Endothelial cell (in vitro differentiated cells): ENCODE results near the gene ASPHD2. TPM values are rescaled to one million over a fixed set of nuclear protein-coding genes. Genes with fewer than 3 reads are reported as not detected.

Experiments used
- DNase-seq: peaks from one replicate; pipeline ENCODE4 v3.0.0; 2021; ENCODE audit warnings: low spot score
- H3K27ac Mint-ChIP-seq: one replicate; pipeline ENCODE4 v1.8.0; 2021; ENCODE audit warnings: mixed read lengths, inconsistent platforms; ENCODE audit not compliant: unreplicated experiment
- H3K27me3 Mint-ChIP-seq: one replicate; pipeline ENCODE4 v1.8.0; 2021; ENCODE audit warnings: mild to moderate bottlenecking, moderate library complexity, mixed read lengths, inconsistent platforms; ENCODE audit not compliant: unreplicated experiment
- H3K36me3 Mint-ChIP-seq: one replicate; pipeline ENCODE4 v1.8.0; 2021; ENCODE audit warnings: mild to moderate bottlenecking, low read depth, mixed read lengths, inconsistent platforms; ENCODE audit not compliant: unreplicated experiment
- H3K4me1 Mint-ChIP-seq: one replicate; pipeline ENCODE4 v1.8.0; 2021; ENCODE audit warnings: mild to moderate bottlenecking, mixed read lengths, inconsistent platforms; ENCODE audit not compliant: unreplicated experiment
- H3K4me3 Mint-ChIP-seq: one replicate; pipeline ENCODE4 v1.8.0; 2021; ENCODE audit warnings: mild to moderate bottlenecking, mixed read lengths, inconsistent platforms; ENCODE audit not compliant: unreplicated experiment
- H3K9me3 Mint-ChIP-seq: one replicate; pipeline ENCODE4 v1.8.0; 2021; ENCODE audit warnings: mixed read lengths, inconsistent platforms; ENCODE audit not compliant: unreplicated experiment
- total RNA-seq: library from RNA; stranded (reverse); fragmentation: NEBNext Ultra II Directional; extraction: Animal tissue kit (Norgen Biotek cat#: 25700); gene quantifications from one replicate; pipeline ENCODE4 v1.2.1, GENCODE V29; 2021; ENCODE audit not compliant: unreplicated experiment
- TF ChIP-seq, protein P1 (sequence below): fragments of 200-600 bp; sonication (generic); IDR thresholded peaks from one replicate; pipeline ENCODE4 v1.5.0; 2021; ENCODE audit warnings: antibody characterized with exemption; ENCODE audit not compliant: unreplicated experiment

Gene ASPHD2
- total RNA-seq, 1 donor from 2014 or later = 14.5 TPM

DNA sequence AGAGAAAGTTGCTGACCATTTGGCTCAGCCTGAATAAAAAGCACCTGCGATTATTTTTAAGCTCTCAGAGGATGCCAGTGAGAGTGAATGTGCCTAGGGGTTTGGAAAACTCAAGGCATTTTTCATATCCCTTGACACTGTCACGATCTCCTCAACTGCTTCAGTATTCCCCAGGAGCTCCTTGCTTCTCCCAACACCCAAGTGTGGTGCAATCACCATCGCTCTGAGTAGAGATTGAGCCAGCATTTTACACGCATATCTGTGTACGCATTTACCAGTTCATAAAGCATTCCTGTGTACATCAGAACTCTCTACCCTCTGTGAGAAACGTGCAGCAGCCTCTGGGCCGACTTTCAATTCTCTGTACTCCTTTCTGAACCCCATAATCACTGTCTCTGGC, 56.0 kb downstream of the ASPHD2 start:
- Mint-ChIP-seq H3K36me3 (peaks cover 17% of the 10 kb centered on the region), H3K27ac (no peak overlapping the region), H3K9me3 (no peaks in the 10 kb centered on the region), H3K27me3 (peaks cover 3% of the 10 kb centered on the region), H3K4me3 (no peak overlapping the region), H3K4me1 (peaks cover 33% of the 10 kb centered on the region)
- no peak for DNase-seq
- TF ChIP-seq, protein P1, sequence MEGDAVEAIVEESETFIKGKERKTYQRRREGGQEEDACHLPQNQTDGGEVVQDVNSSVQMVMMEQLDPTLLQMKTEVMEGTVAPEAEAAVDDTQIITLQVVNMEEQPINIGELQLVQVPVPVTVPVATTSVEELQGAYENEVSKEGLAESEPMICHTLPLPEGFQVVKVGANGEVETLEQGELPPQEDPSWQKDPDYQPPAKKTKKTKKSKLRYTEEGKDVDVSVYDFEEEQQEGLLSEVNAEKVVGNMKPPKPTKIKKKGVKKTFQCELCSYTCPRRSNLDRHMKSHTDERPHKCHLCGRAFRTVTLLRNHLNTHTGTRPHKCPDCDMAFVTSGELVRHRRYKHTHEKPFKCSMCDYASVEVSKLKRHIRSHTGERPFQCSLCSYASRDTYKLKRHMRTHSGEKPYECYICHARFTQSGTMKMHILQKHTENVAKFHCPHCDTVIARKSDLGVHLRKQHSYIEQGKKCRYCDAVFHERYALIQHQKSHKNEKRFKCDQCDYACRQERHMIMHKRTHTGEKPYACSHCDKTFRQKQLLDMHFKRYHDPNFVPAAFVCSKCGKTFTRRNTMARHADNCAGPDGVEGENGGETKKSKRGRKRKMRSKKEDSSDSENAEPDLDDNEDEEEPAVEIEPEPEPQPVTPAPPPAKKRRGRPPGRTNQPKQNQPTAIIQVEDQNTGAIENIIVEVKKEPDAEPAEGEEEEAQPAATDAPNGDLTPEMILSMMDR = no peak

DNA sequence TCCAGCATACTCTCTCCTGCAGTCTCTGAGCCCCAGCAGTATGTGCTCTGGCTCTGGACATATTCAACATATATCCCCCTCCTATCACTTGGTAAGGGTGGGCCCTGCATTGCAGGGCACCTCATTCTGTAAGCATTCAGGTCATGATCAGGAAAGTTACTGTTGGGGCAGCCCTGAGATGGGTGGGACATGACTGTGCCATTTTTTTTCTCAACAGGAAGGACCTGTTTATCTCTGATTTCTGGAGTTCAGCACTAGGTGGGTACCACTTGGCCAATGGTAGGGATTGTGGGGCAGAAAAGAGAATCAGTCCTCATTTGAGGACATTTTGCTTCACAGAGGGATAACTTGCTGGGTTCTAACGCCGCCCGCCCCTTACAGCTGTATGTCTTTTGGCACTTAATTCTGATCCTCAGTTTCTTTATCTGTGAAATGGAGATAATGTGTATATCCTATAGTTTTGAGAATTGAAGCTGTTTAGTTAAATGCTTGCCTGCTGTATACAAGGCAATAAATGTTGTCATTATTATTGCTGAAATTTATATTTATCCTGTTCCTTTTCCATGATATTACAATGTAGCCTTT, 56.8 kb downstream of the ASPHD2 start:
- no peak overlapping the region for H3K27ac Mint-ChIP-seq
- H3K9me3 Mint-ChIP-seq = no peaks in the 10 kb centered on the region
- TF ChIP-seq, protein P1 = no peak
- no peak for DNase-seq
- no peak overlapping the region for H3K4me3 Mint-ChIP-seq
- H3K36me3 Mint-ChIP-seq = peaks cover 21% of the 10 kb centered on the region
- H3K4me1 Mint-ChIP-seq = peaks cover 32% of the 10 kb centered on the region
- peaks cover 3% of the 10 kb centered on the region for H3K27me3 Mint-ChIP-seq

DNA sequence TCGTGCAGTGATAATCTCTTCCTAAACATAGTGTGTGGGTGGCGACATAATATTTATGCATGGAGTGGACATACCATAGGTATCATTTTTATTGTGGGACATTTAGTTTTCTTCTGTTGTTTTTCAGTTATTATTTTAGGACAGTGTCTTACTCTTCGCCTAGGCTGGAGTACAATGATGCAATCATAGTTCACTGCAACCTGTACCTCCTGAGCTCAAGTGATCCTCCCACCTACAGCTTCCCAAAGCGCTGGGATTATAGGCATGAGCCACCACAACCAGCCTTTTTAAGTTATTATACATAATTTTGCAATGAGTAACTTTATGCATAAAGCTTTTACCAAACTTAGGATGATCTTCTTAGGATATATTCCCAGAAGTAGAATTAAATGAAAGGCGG, 57.3 kb downstream of the ASPHD2 start:
- Mint-ChIP-seq H3K4me1 (peaks cover 28% of the 10 kb centered on the region), H3K4me3 (no peak overlapping the region), H3K27ac (no peak overlapping the region), H3K27me3 (peaks cover 3% of the 10 kb centered on the region), H3K36me3 (peaks cover 23% of the 10 kb centered on the region), H3K9me3 (no peaks in the 10 kb centered on the region)
- DNase-seq = no peak
- TF ChIP-seq, protein P1 = no peak

- Mint-ChIP-seq H3K4me3 (no peak overlapping the region), H3K36me3 (peaks cover 18% of the 10 kb centered on the region)
- DNase-seq = no peak
Observed at GRCh38 chr22:26487996-26488395, 58.9 kb downstream of the ASPHD2 start.

GRCh38 chr22:26489447-26490036, 60.5 kb downstream of the ASPHD2 start:
- Mint-ChIP-seq H3K9me3 (no peaks in the 10 kb centered on the region), H3K27ac (peak overlapping the region; percentile 82), H3K36me3 (peaks cover 28% of the 10 kb centered on the region), H3K27me3 (no peaks in the 10 kb centered on the region), H3K4me3 (no peak overlapping the region), H3K4me1 (peaks cover 11% of the 10 kb centered on the region)
- TF ChIP-seq, protein P1 = no peak
- no peak for DNase-seq

More at GRCh38 chr22:26487996-26488395, 58.9 kb downstream of the ASPHD2 start:
- TF ChIP-seq, protein P1 = no peak
- Mint-ChIP-seq H3K27ac (no peak overlapping the region), H3K4me1 (peaks cover 18% of the 10 kb centered on the region), H3K9me3 (no peaks in the 10 kb centered on the region), H3K27me3 (peaks cover 3% of the 10 kb centered on the region)
